Thyroid gland (tissue), 4 donors: Measurements from ENCODE around the gene MYORG. TPM values are rescaled to one million over a fixed set of nuclear protein-coding genes. Genes with fewer than 3 reads are reported as not detected.
"Not testable (repeated sequence)": the region's sequence is repeated elsewhere in the genome, so short reads cannot be mapped to it uniquely, and the experiment has no call there.

ENCODE experiments used
- DNase-seq, 2 donors: peaks; one replicate each; pipeline ENCODE4 v3.0.0-alpha.2; 2019
- H3K27ac ChIP-seq, 3 donors: fragments of 200-600 bp; sonication (generic); 1 replicate in 2 of 3; 2 replicates in 1 of 3; pipeline ENCODE4 v1.5.1; 2016 to 2019; ENCODE audit warnings: mild to moderate bottlenecking in 1 of 3, moderate library complexity in 1 of 3
- H3K27me3 ChIP-seq: fragments of 200-600 bp; sonication (generic); one replicate; pipeline ENCODE4 v1.5.1; 2019
- H3K36me3 ChIP-seq, 2 donors: fragments of 200-600 bp; sonication (generic); one replicate each; pipeline ENCODE4 v1.5.1; 2016 to 2019
- H3K4me1 ChIP-seq, 2 donors: fragments of 200-600 bp; sonication (generic); one replicate each; pipeline ENCODE4 v1.5.1; 2017 to 2019
- H3K4me3 ChIP-seq, 3 donors: fragments of 200-600 bp; sonication (generic); replicated peaks in 1 of 3; 1 replicate in 2 of 3; 2 replicates in 1 of 3; pipeline ENCODE4 v1.5.1; 2016; ENCODE audit warnings: mild to moderate bottlenecking in 1 of 3
- H3K9me3 ChIP-seq: fragments of 200-600 bp; sonication (generic); one replicate; pipeline ENCODE4 v1.5.1; 2017
- POLR2A ChIP-seq, 2 donors: fragments of 450-650 bp; IDR thresholded peaks; one replicate each; pipeline ENCODE4 v1.6.1; 2017; ENCODE audit warnings: antibody characterized with exemption in 2 of 2, mild to moderate bottlenecking in 2 of 2, moderate library complexity in 1 of 2
- WGBS, 2 donors: methylation state at CpG; one replicate each; pipeline ENCODE4 v1.1.5; 2017; 5-methylcytosine and 5-hydroxymethylcytosine counted together
- intact Hi-C: fragments of 100-400 bp; cut with DNase I; formaldehyde crosslinking; loops from one replicate; pipeline ENCODE4 v1.15.1; 2023
- total RNA-seq, 4 donors: library from RNA; depleted of rRNA; stranded (reverse); fragments of >200 nt; gene quantifications; one replicate each; pipeline ENCODE4 v1.2.3, GENCODE V29; 2016
- TF ChIP-seq, protein P1 (sequence below), 6 experiments: fragments of 200-600 bp in 3 of 6; fragments of 450-650 bp in 3 of 6; sonication (generic) in 3 of 6; IDR thresholded peaks; one replicate each; pipeline ENCODE4 v1.5.1; 2016 to 2019; ENCODE audit warnings: antibody characterized with exemption in 6 of 6, mild to moderate bottlenecking in 2 of 6, inconsistent platforms in 1 of 6, moderate library complexity in 1 of 6

The MYORG gene
- total RNA-seq, 4 donors from 2014 or later: 3.2 to 9.2 (median 6.0) TPM

DNA sequence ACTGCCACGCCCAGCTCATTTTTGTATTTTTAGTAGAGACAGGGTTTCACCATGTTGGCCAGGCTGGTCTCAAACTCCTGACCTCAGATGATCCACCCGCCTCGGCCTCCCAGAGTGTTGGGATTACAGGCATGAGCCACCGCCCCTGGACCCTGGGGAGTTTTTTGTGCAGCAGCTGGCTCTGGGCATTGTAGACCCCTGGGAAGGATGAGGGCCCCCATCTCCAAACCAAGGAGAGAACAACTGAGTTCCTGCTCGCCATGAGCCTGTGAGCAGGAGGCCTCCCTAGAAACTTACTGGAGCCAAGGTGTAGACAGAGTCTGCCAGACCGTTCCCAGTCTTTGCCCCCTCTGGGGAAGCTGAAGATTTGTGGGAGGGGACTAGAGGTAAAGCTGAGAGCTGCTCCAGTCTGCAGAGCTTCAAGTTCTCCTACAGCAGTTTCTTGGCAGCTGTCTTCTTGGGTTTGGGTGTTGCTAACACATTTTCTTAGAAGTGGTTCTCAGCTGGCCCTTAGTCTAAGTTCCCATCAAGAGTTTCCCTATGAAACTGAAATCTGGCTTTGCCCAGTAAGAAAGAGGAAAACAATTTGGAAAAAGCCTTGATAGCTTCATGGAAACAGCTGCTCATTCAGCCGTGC lies 34.9 kb downstream of the MYORG start:
- Histone ChIP-seq H3K27ac (peak overlapping the region in 1 of 3 donors; percentile 4), H3K4me1 (peaks cover 5 to 19% of the 10 kb centered on the region in 2 donors), H3K4me3 (no peak overlapping the region), H3K9me3 (no peaks in the 10 kb centered on the region), H3K27me3 (no peaks in the 10 kb centered on the region), H3K36me3 (no peaks in the 10 kb centered on the region)
- 76 to 77% methylated on average over 5 to 7 of the region's 7 CpGs for WGBS, 2 donors
- intact Hi-C loops: no loop called here
- TF ChIP-seq POLR2A (IDR thresholded peaks at IDR 0.05): no peak
- TF ChIP-seq, protein P1, sequence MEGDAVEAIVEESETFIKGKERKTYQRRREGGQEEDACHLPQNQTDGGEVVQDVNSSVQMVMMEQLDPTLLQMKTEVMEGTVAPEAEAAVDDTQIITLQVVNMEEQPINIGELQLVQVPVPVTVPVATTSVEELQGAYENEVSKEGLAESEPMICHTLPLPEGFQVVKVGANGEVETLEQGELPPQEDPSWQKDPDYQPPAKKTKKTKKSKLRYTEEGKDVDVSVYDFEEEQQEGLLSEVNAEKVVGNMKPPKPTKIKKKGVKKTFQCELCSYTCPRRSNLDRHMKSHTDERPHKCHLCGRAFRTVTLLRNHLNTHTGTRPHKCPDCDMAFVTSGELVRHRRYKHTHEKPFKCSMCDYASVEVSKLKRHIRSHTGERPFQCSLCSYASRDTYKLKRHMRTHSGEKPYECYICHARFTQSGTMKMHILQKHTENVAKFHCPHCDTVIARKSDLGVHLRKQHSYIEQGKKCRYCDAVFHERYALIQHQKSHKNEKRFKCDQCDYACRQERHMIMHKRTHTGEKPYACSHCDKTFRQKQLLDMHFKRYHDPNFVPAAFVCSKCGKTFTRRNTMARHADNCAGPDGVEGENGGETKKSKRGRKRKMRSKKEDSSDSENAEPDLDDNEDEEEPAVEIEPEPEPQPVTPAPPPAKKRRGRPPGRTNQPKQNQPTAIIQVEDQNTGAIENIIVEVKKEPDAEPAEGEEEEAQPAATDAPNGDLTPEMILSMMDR (IDR thresholded peaks at IDR 0.05): no peak
- DNase-seq: peak in 1 of 2 donors; percentile 26

DNA sequence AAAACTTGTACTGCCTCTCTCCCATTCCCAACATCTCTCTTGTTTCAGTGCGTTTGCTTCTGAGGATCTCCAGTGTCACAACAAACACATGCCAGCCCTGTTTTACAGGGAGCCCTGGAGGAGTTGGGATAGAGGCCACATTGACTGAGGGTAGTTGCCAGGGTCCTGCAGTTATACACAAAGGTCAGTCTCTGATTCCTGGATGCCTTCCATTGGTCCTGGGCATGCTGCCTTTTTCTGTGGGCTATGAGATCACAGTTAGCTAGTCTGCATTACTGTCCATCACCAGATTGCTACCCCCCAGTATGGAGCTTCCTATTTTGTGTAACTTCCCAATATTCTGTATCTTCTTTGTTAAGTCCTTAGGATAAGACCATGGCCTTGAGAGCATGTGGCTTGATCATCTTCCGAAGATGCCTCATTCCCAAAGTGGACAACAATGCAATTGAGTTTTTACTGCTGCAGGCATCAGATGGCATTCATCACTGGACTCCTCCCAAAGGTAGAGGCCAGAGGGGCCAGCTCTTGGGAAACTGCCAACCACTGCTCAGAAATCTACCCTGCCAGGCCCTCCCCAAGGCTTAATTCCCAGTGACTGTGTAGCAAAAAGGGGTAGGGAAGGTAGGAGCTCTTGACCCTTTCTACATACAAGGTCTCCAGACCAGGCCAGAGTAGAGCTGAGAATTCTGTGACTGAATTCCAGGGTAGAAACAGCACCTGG lies 37.9 kb downstream of the MYORG start:
- TF ChIP-seq, protein P1 (IDR thresholded peaks at IDR 0.05): no peak
- TF ChIP-seq POLR2A (IDR thresholded peaks at IDR 0.05): no peak
- no peaks in the 10 kb centered on the region for H3K36me3 ChIP-seq
- no peak overlapping the region for H3K4me3 ChIP-seq
- H3K27me3 ChIP-seq: no peaks in the 10 kb centered on the region
- intact Hi-C loops: loop anchor here (10.0 kb wide), 2 partner anchors 166 to 256 kb away; no protein-coding TSS in a partner anchor
- H3K4me1 ChIP-seq: peaks cover 0 to 12% of the 10 kb centered on the region in 2 donors
- WGBS, 2 donors: 81 to 83% methylated on average over 2 of the region's 2 CpGs
- H3K9me3 ChIP-seq: no peaks in the 10 kb centered on the region
- no peak for DNase-seq
- no peak overlapping the region for H3K27ac ChIP-seq

DNA sequence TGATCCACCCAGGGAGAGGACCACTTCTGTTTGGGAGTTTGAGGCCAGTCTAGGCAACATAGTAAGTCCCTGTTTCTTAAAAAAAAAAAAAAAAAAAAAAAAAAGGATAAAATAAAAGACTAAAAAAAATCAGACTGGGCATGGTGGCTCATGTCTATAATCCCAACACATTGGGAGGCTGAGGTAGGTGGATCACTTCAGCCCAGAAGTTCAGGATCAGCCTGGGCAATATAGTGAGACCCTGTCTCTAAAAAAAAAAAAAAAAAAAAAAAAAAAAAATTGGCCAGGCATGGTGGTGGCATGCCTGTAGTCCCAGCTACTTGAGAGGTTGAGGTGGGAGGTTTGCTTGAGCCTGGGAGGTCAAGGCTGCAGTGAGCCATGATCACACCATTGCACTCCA lies 38.6 kb downstream of the MYORG start:
- not testable (repeated sequence) for H3K27ac ChIP-seq, H3K27me3 ChIP-seq, DNase-seq, H3K9me3 ChIP-seq, H3K36me3 ChIP-seq, H3K4me3 ChIP-seq
- intact Hi-C loops: loop anchor here (10.0 kb wide), 2 partner anchors 167 to 257 kb away; no protein-coding TSS in a partner anchor
- peaks cover 4 to 14% of the 10 kb centered on the region in 2 donors for H3K4me1 ChIP-seq

DNA sequence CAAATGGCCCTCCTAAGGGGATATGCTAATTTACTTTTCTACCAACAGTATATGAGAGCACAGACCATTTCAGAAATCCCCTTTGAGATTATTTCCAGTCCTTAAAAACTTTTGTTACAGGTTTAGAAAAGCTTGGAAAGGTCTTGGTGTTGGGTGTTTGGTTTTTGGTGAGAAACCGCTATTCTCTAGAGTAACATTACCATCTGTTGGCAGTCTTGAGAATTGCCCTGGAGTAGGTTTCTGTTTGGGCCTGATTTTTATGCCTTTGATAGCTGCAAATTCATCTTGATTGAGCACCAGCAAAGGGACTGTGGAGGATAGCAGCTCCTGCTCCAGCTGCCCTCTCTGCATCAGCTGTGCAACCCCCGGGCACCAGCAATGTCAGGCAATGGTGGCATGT lies 39.3 kb downstream of the MYORG start:
- TF ChIP-seq, protein P1 (IDR thresholded peaks at IDR 0.05): no peak
- TF ChIP-seq POLR2A (IDR thresholded peaks at IDR 0.05): no peak
- H3K36me3 ChIP-seq: no peaks in the 10 kb centered on the region
- peaks cover 6 to 18% of the 10 kb centered on the region in 2 donors for H3K4me1 ChIP-seq
- no peak overlapping the region for H3K27ac ChIP-seq
- WGBS, 2 donors: 100% methylated on average over 2 of the region's 2 CpGs
- intact Hi-C loops: loop anchor here (10.0 kb wide), 2 partner anchors 167 to 257 kb away; no protein-coding TSS in a partner anchor
- DNase-seq: no peak
- no peaks in the 10 kb centered on the region for H3K9me3 ChIP-seq
- H3K4me3 ChIP-seq: no peak overlapping the region
- no peaks in the 10 kb centered on the region for H3K27me3 ChIP-seq

DNA sequence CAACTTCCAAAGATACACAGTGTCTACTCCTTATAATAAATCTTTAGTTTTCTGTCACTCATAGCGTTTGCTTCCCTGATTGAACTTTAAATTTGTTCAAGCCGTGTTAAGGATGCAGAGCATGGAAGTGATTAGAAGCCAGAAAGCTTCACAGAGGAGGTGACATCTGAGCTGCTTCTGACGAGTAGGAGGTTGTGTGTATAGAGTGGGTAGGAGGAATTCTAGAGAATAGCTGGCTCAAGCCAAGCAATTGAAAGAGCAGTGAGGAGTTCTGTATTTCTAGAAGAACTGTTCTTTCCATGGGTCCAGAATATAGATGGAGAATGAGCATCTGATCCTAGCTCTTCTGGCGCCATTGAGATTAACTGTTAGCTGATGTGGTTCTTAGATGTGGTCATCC lies 41.3 kb downstream of the MYORG start:
- Histone ChIP-seq H3K4me1 (peaks cover 6 to 8% of the 10 kb centered on the region in 2 donors), H3K27ac (no peak overlapping the region), H3K27me3 (no peaks in the 10 kb centered on the region), H3K36me3 (no peaks in the 10 kb centered on the region), H3K9me3 (no peaks in the 10 kb centered on the region), H3K4me3 (no peak overlapping the region)
- intact Hi-C loops: loop anchor here (10.0 kb wide), 2 partner anchors 169 to 259 kb away; no protein-coding TSS in a partner anchor
- no peak for DNase-seq
- TF ChIP-seq, protein P1 (IDR thresholded peaks at IDR 0.05): no peak
- TF ChIP-seq POLR2A (IDR thresholded peaks at IDR 0.05): no peak
- WGBS, 2 donors: 86 to 87% methylated on average over 4 of the region's 4 CpGs
